GM12878 (cell line): ENCODE results near the gene ZBTB44.

Experiments
- DPF2 ChIP-seq: fragments of 450-650 bp; IDR thresholded peaks from 2 replicates; pipeline ENCODE4 v1.6.1; 2017; ENCODE audit warnings: mild to moderate bottlenecking
- EP300 ChIP-seq, 2 experiments: fragments of 150-350 bp in 1 of 2; IDR thresholded peaks; 2 replicates each; pipeline ENCODE4 v1.6.1; 2011 to 2012; ENCODE audit warnings: low read depth in 2 of 2, low read length in 2 of 2, borderline replicate concordance in 1 of 2, improper control_type of control experiment in 1 of 2, inconsistent platforms in 1 of 2; ENCODE audit not compliant: control insufficient read depth in 1 of 2
- FOS ChIP-seq: IDR thresholded peaks from 3 replicates; pipeline ENCODE4 v1.6.1; 2011; ENCODE audit warnings: borderline replicate concordance; ENCODE audit not compliant: insufficient read length; ENCODE audit errors: extremely low read depth
- JUNB ChIP-seq: IDR thresholded peaks from 2 replicates; pipeline ENCODE4 v1.6.1; 2016; ENCODE audit warnings: antibody characterized with exemption, mild to moderate bottlenecking
- MYC ChIP-seq: IDR thresholded peaks from 2 replicates; pipeline ENCODE4 v1.6.1; 2011; ENCODE audit warnings: mild to moderate bottlenecking, low read length, moderate library complexity, inconsistent platforms; ENCODE audit not compliant: insufficient read depth, insufficient replicate concordance, insufficient read length, severe bottlenecking
- NFIC ChIP-seq: IDR thresholded peaks from 2 replicates; pipeline ENCODE4 v1.6.1; 2012; ENCODE audit warnings: low read depth, mild to moderate bottlenecking, inconsistent platforms, low read length, moderate library complexity
- SMAD1 ChIP-seq: fragments of 450-650 bp; IDR thresholded peaks from 2 replicates; pipeline ENCODE4 v1.6.1; 2018; ENCODE audit warnings: mild to moderate bottlenecking, low read depth; ENCODE audit not compliant: partially characterized antibody
- TAF1 ChIP-seq: IDR thresholded peaks from 2 replicates; pipeline ENCODE4 v1.6.1; 2011; ENCODE audit warnings: mild to moderate bottlenecking, low read depth, low read length, borderline replicate concordance
- ZNF24 ChIP-seq: fragments of 450-650 bp; IDR thresholded peaks from 2 replicates; pipeline ENCODE4 v1.6.1; 2017; ENCODE audit warnings: antibody characterized with exemption, mild to moderate bottlenecking
- TF ChIP-seq, protein P1 (sequence below), 3 experiments: IDR thresholded peaks in 2 of 3; conservative IDR thresholded peaks in 1 of 3; 2 replicates each; pipeline ENCODE4 v1.5.1; 2011; ENCODE audit warnings: low read depth in 3 of 3, low read length in 3 of 3, mild to moderate bottlenecking in 3 of 3, control low read depth in 2 of 3, moderate library complexity in 2 of 3, inconsistent platforms in 1 of 3, mixed read lengths in 1 of 3; ENCODE audit not compliant: control insufficient read depth in 2 of 3, insufficient read depth in 1 of 3; ENCODE audit errors: extremely low read depth in 1 of 3

DNA sequence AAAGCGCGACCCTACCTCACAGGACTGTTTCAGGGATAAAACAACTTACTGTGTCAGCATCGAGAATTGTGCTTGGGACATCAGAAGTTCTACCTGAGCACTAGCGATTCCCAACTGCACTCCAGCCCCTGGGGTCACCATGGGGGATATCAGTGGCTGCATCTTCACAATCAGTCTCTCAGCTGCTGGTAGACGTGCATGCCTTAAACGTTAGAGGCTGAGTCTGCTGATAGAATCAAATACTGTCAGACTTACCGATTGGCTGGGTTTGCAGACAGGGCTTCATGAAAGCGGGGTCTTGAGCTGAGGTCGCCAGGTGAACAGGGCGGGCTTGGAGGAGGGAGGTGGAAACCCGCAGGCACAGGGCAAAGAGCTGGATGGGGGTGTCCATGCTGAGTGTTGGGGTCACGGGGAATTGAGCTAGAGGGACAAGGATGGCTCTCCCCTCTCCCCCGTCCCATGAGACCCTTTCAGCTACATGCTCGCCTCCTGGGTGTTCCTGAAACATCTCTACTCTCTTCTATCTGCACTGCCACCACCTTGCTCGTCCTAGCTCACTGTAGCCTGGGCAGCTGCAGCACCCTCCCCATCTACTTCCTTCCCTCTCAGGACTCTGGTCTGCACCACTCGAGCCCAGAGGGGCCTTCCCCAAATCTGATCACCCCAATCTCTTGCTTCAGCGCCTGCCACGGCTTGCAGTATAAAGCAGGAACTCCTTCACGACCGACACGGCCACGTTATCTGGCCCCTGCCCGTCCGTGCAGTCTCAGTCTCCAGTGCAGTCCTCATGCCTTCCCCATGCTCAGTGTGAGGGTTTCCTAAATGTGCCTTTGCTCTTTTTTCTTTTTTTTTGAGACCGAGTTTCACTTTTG, 111.7 kb downstream of the ZBTB44 start:
- no peak for TF ChIP-seq FOS
- TF ChIP-seq ZNF24, result no peak
- no peak for TF ChIP-seq TAF1
- TF ChIP-seq, protein P1, sequence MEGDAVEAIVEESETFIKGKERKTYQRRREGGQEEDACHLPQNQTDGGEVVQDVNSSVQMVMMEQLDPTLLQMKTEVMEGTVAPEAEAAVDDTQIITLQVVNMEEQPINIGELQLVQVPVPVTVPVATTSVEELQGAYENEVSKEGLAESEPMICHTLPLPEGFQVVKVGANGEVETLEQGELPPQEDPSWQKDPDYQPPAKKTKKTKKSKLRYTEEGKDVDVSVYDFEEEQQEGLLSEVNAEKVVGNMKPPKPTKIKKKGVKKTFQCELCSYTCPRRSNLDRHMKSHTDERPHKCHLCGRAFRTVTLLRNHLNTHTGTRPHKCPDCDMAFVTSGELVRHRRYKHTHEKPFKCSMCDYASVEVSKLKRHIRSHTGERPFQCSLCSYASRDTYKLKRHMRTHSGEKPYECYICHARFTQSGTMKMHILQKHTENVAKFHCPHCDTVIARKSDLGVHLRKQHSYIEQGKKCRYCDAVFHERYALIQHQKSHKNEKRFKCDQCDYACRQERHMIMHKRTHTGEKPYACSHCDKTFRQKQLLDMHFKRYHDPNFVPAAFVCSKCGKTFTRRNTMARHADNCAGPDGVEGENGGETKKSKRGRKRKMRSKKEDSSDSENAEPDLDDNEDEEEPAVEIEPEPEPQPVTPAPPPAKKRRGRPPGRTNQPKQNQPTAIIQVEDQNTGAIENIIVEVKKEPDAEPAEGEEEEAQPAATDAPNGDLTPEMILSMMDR (IDR thresholded peaks at IDR 0.05 in 2 of 3, conservative IDR thresholded peaks at IDR 0.05 in 1 of 3; ENCODE audit: control insufficient read depth in 2 of 3, extremely low read depth in 1 of 3, insufficient read depth in 1 of 3, low read depth in 3 of 3, low read length in 3 of 3), result no peak
- no peak for TF ChIP-seq NFIC
- TF ChIP-seq EP300 (IDR thresholded peaks at IDR 0.05; ENCODE audit: borderline replicate concordance in 1 of 2, control insufficient read depth in 1 of 2, low read depth in 2 of 2, low read length in 2 of 2), result no peak
- no peak for TF ChIP-seq JUNB
- TF ChIP-seq MYC, result no peak
- no peak for TF ChIP-seq SMAD1
- no peak for TF ChIP-seq DPF2
